NCI-H1417 (cell line): ENCODE measurements around the gene CUL4A.
A peak's percentile ranks its signal among the peaks of the same experiment; 100 is the strongest.

ENCODE experiments used
- DNase-seq, 3 experiments: peaks; one replicate each; lab custom pipeline; 2025; lab: John Stamatoyannopoulos, UW

The CUL4A gene

GRCh38 chr13:113179374-113180230 is 29.8 kb upstream of the CUL4A start:
- DNase-seq: no peak

- no peak for DNase-seq
Measured at GRCh38 chr13:113182046-113182445, 27.4 kb upstream of the CUL4A start.

DNA sequence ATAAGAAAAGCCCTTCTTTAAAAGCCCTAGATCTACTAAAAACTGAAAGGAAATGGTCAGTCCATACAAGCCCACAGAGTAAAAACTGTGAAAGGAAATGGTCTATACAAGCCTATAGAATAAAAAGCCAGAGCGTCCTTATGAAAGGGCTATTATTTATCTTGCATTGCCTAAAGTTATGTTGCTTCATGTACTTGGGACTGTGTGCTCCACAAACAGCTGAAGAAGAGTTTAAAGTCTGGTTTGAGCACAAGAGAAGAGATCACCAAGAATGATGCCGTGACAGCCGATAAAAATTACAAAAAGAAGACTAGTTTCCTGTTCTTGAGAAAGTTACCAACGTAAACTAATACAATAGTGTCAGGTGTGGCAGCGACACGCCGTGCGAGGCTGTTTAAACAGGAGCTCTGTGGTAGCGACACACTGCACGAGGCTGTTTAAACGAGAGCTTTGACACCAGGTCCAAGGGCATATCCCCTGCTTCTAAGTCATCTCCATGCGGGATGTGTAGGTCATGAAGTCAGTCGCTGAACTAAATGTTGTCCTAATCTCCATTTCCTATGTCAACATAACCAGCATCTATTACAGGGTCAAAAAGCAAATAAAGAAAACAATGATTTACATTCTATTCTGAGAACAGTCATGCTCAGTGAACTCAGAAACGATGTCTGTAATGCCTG is 25.8 kb upstream of the CUL4A start:
- DNase-seq: no peak

DNA sequence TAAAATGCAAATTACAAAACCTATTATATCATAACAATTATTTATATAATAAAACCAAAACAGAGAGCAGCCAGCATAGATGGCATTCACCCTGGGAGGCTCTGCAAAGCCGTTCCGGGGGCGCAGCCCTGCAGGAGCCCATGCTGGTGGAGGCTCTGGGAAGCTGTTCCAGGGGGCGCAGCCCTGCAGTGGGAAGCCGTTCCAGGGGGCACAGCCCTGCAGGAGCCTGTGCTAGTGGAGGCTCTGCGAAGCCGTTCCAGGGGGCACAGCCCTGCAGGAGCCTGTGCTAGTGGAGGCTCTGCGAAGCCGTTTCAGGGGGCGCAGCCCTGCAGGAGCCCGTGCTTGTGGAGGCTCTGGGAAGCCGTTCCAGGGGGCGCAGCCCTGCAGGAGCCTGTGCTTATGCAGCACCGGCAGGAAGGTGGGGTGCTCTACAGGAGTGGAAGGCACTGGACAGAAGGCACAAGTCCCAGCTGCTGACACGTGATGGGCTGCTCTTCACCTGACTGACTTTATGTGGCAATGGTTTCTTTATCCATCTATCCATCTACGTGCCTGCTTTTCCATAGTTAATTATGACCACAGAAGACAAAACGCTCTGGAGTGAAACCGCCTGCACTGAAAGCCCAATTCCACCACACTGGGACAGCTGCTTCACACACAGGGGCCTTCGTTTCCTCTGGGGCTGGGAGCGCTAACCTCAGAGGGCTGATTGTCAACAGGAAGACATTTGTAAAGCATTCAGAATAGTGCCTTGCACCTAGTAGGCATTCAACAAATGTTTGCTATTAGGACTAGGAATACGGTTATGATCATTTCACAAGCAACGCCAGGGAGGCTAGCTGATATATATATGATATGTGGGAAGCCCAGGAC is 24.6 kb upstream of the CUL4A start:
- DNase-seq: no peak

DNA sequence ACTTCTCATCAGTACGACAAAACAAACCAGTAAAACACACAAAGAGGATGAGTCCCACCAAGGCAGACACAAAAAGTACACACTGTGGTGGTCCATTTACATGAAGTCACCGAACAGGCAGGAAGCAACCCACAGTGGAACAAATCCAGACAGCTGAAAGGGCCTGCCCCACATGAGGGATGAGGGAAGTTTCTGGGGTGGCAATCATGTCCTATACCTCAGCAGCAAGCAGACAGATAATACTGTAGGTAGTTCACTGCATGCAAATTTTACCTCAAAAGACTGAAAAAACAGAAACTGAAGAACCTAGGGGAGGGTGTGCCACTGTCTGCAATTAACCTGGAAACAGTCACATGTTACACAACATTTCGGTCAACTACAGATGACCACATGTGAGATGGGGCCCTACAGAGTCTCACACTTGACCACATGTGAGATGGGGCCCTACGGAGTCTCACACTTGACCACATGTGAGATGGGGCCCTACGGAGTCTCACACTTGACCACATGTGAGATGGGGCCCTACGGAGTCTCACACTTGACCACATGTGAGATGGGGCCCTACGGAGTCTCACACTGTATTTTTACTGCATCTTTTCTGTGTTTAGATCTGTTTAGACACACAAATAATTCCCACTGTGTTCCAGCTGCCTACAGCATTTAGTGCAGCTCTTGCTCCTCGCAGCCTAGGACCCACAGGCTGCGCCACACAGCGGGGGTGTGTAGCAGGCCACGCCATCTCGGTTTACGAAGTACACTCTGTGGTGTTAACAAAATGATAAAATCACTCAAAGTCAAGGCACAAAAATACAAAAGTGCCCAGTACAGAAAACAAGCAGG is 23.1 kb upstream of the CUL4A start:
- no peak for DNase-seq

- peak; percentile 19 to 63 (median 50) for DNase-seq
Measured at GRCh38 chr13:113187263-113187669, 22.1 kb upstream of the CUL4A start.

DNA sequence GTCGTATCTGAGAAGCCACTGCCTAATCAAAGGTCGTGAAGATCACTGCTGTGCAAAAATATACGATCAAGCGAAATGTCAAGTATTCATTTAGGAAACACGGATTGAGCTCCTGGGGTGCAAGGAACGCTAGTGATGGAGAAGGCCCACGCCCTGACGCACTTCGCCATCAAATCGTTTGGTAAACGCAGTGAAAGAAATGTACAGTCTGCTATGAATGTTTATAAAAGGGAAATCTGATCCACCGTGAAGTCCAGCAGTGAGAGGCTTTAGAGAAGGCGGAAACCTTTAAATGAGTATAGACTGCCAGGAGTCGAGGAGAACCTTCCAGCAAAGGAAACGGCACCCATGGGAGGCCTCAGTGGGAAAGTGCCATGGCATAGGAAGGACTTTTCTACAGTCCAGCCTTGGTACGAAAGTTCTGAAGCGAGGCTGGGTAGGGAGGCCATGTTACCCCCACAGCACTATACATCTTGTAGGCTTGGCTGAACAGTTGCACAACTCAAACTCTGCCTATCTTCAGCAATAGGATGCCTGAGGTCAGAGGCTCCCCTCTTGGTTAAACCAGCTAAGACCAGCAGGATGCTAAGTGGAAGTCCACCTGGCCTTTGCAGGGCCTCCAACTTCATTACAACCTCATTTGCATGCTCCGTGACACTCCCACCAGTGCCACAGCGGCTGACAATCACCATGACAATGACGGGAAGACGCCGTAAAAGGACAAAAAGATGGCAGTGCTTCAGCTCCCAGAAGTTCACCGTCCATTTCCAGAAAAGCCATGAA is 21.3 kb upstream of the CUL4A start:
- peak in 1 of 3 experiments; percentile 21 for DNase-seq

- no peak for DNase-seq
Measured at GRCh38 chr13:113190181-113190580, 19.2 kb upstream of the CUL4A start.

DNA sequence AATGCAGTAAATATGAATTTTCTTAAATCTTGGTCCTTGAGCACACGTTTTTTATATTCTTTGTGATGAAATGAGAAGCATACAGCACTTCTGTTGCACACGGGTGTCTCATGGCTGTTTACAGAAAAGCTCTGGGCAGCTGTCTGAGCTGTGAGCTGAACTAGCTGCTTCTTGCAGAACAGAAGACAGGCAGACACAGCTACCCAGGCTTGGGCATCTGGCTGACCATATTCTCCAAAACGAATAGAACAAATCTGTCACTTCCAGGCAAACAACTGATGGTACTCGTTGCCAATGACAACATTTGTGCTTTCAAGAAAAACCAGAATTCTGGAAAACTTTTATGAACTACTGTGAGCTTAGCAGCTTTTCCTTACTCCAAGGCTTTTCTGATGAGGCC is 17.1 kb upstream of the CUL4A start:
- no peak for DNase-seq

DNA sequence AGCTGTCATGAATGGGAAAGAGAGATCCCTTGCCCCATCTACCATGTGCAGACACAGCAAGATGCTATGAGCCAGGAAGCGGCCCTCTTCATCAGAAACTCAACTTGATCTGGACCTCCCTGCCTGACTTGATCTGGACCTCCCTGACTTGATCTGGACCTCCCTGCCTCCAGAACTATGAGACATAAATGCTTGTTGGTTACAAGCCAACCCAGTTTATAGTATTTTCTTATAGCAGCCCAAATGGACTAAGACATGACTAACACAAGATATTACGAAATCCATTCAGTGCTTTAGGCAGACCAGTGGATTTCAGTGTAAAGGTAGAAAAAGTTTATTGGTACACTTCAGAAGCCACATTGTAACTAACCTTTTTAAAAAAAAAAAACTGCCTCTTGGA is 16.5 kb upstream of the CUL4A start:
- no peak for DNase-seq

DNA sequence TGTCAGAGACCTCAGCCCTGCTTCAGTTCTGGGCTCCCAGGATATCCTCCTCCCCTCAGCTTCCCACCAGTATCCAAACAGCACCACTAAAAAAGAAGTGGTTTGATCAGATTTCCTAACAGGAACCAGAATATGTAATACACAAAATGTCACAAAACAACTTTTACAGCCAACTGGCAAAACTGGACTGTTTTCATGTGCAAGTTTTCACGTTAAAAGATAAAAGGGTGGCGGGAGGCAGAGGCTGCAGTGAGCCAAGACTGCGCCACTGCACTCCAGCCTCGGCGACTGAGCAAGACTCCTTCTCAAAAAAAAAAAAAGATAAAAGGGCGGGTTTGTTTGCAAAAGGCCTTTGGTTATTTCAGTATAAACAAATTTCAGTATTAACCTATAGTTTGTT is 14.1 kb upstream of the CUL4A start:
- no peak for DNase-seq

DNA sequence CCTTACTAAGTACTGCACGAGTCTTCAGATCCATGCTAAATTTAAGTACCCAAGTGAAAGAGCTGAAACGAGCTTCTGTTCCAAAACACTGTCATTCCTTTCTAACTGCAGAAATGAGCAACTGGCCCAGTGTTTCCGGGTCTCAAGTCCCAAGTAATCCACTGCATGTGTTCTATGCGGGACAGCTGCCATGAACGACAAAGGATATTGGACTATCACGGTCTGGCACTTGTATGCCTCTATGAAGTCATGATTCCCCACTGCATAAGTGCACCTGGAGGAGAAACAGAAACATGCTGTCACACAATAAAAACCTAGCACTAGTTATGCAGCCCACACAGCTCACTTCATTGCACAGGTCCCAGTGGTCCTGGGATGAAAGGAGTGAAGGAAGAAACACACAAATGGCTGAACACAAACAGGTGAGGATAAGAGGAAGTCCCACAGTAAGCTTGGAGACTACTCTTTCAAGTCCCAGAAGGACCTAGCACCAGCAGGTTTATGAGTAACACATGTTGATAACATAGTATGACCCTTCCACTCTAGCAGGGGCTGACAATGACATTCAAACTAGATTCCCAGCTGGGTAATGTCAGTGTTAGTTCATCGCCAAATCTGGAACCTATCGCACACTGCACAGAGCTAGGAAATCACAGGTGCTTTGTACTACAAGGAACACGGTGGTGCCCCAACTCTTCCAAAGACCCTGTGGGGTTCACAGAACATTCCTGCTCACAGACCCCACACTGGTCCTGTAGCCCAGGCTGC is 12.3 kb upstream of the CUL4A start:
- DNase-seq: no peak

DNA sequence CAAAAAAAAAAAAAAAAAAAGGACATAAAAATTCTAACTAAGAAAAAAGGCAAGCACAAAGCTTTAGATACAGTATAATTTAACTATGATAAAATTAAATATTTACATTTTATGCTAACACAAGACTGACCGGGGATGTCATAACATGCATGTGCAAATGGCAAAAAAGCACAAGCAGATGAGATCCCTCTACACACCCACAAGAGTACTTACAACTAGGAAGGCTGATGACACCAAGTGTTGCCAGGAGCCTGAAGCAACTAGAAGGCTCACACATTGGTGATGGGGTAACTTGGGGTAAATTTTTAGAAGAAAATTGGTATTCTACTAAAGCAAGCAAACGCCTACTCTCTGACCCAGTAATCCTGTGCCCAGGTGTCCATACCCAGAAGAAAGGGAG is 7.6 kb upstream of the CUL4A start:
- no peak for DNase-seq

DNA sequence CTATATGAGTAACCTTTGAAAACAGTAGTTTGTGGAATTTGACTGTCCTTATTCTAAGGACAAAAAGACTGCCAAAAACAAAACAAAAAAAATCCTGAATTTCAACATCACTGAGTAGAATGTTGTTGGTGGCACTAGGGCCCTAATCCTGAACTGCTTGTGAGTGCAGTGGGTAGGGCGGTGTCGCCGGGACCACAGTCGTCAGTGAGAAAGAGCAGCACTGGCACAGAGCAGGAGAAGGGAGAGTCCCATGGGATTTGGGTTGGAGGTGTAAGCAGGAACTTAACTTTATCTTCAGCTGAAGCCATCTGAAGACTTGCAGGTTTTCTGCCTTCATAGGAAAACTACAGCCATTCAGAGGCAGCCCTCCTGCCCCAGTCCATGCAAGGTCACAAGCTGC is 6.5 kb upstream of the CUL4A start:
- no peak for DNase-seq

GRCh38 chr13:113203507-113204377 is 5.7 kb upstream of the CUL4A start:
- DNase-seq: no peak

- DNase-seq: no peak
Measured at GRCh38 chr13:113204378-113204734, 5.1 kb upstream of the CUL4A start.

DNA sequence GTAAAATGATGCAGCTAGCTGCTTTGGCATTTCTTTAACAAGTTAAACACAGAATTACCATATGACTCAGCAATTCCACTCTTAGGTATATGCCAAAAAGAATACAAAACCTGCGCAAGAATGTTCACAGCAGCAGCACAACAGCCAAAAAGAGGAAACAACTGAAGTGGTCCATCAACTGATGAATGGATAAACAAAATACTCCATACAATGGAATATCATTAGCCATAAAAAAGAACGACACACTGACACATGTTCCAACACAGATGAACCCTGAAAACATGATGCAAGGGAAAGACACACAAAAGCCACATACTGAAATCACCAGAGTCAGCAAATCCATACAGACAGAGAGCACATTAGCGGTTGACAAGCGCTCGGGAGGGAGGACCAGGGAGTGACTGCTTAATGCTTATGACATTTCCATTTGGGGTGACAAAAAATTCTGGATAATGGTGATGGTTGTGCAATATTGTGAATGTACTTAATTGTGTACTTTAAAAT is 3.9 kb upstream of the CUL4A start:
- no peak for DNase-seq

DNA sequence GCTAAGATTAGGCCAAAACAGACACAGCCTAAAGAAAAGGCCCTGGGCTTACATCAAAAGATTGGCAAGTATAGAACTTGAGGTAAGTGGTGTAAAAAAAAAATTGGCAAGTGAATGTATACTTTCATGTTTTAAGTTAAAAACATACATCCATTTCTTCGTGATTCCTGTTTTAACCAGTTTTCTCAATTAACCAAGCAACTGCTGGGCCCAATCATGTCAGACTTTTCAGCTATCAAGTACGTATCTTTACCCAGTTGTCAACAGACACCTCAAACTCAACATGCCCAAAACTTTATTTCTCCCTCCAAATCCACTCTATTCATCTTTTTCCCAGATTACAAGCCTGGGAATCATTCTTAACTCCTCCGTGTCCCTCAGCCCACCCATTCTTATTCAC is 2.0 kb upstream of the CUL4A start:
- DNase-seq: no peak

- DNase-seq: peak in 2 of 3 experiments; percentile 52 to 84
Measured at GRCh38 chr13:113207890-113208420, 1.5 kb upstream of the CUL4A start.
